CD4-positive, alpha-beta T cell treated with Interleukin-6 at 100 ng/mL for 8 hours (primary cell): Measurements from ENCODE around the gene SCARF2.
"Not testable (repeated sequence)": the region's sequence is repeated elsewhere in the genome, so short reads cannot be mapped to it uniquely, and the experiment has no call there.

Source experiments
- DNase-seq: peaks from one replicate; pipeline ENCODE4 v3.0.0-alpha.2; 2020; ENCODE audit warnings: mixed read lengths, low spot score

Gene SCARF2

DNA sequence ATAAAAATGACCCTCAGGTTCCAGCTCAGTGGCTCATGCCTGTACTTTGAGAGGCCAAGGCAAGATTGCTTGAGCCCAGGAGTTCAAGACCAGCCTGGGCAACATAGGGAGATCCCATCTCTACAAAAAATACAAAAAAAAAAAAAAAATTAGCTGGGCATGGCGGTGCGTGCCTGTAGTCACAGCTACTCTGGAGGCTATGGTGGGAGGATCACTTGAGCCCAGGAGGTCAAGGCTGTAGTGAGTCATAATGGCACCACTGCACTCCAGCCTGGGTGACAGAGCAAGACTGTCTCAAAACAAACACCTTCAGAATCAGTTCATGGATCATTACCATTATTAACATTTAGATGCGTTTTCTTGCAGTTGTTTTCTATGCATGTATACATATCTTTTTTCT lies 28.2 kb downstream of the SCARF2 start:
- DNase-seq: not testable (repeated sequence)

DNA sequence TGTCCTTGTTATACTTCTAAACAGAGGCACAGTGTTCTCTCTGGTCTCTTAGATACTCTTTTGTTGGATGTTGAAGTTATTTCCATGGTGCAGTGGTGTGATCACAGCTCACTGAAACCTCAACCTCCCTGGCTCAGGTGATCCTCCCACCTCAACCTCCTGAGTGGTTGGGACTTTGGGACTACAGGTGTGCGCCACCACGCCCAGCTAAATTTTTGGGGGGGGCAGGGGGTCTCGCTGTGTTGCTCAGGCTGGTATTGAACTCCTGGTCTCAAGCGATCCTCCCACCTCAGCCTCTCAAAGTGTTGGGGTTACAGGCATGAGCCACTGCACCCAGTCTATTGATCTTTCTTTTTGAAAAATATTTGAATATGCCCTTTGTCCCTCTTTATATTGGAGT lies 28.7 kb downstream of the SCARF2 start:
- DNase-seq: no peak

DNA sequence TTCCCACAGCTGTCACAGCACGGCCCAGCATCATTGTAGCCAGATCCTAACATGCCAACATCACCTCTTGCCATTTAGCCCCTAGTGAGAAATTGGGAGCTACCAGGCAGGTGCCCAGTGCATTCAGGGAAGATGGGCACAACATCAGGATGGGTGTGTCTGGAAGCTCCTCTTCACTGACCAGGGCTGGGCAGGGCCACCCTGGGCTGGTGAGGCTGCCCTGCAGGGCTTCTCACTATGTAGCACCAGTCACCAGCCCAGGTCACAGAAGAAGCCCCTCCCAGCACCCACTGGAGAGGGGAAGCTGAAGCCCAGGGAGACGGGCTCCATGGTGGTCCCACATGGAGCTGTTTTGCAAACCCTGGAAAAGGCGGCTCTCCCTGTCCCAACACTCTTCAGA lies 29.8 kb downstream of the SCARF2 start:
- no peak for DNase-seq

DNA sequence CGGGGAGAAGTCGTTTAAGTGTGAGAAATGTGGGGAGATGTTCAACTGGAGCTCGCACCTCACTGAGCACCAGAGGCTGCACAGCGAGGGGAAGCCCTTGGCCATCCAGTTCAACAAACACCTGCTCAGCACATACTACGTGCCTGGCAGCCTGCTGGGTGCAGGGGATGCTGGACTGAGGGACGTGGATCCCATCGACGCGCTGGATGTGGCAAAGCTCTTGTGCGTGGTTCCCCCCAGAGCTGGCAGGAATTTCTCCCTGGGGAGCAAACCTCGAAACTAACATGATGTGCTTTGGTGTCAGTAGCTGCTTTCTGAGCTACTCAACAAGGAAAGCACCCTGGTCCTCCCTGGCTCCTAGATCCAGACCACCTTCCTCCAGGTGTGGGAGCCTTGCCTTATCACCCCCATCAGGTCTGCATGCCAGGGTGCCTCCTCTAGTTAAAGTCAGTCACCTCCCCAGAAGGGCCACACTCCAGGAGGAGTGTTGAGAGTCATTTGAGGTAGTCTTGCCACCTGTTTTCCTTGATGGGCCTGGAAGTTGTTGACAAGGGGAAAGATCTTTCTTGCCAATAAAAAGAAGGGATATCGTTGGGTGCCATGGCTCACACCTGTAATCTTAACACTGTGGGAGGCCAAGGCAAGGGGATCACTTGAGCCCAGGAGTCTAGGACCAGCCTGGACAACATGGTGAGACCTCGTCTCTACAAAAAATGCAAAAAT lies 30.8 kb downstream of the SCARF2 start:
- no peak for DNase-seq

DNA sequence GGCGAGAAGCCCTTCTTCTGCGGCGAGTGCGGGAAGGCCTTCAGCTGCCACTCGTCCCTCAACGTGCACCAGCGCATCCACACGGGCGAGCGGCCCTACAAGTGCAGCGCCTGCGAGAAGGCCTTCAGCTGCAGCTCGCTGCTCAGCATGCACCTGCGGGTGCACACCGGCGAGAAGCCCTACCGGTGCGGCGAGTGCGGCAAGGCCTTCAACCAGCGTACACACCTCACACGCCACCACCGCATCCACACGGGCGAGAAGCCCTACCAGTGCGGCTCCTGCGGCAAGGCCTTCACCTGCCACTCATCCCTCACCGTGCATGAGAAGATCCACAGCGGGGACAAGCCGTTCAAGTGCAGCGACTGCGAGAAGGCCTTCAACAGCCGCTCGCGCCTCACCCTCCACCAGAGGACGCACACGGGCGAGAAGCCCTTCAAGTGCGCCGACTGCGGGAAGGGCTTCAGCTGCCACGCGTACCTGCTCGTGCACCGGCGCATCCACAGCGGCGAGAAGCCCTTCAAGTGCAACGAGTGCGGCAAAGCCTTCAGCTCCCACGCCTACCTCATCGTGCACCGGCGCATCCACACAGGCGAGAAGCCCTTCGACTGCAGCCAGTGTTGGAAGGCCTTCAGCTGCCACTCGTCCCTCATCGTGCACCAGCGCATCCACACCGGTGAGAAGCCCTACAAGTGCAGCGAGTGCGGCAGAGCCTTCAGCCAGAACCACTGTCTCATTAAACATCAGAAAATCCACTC lies 31.5 kb downstream of the SCARF2 start:
- no peak for DNase-seq

DNA sequence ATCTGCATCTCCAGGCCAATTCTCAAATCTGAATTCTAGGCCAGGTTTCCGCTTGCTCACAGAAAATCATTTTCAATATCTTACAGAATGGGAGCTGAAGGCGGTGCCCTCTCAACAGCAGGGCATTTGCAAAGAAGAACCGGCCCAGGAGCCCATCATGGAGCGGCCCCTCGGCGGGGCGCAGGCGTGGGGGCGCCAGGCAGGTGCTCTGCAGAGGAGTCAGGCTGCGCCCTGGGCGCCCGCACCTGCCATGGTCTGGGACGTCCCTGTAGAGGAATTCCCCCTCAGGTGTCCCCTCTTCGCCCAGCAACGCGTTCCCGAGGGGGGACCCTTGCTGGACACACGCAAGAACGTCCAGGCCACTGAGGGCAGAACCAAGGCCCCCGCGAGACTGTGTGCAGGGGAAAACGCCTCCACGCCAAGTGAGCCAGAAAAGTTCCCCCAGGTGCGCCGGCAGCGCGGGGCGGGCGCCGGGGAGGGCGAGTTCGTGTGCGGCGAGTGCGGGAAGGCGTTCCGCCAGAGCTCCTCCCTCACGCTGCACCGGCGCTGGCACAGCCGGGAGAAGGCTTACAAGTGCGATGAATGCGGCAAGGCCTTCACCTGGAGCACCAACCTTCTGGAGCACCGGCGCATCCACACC lies 32.2 kb downstream of the SCARF2 start:
- DNase-seq: no peak

DNA sequence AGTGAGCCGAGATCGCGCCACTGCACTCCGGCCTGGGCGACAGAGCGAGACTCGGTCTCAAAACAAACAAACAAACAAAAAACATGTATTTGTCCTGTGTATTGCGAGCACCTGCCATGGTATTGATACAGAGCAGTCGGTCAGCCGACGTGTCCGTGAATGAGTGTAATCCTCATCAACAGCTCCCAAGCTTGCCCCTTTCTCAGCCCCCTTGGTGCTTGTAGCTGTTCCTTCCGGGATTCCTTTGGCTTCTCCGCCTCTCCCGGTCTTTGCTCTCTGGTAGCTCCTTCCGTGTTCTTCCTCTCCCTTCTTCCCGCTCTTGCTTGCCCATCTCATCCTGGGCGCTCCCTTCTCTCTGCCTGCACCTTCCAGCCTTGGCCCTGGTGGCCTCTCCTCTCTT lies 32.7 kb downstream of the SCARF2 start:
- DNase-seq: no peak

DNA sequence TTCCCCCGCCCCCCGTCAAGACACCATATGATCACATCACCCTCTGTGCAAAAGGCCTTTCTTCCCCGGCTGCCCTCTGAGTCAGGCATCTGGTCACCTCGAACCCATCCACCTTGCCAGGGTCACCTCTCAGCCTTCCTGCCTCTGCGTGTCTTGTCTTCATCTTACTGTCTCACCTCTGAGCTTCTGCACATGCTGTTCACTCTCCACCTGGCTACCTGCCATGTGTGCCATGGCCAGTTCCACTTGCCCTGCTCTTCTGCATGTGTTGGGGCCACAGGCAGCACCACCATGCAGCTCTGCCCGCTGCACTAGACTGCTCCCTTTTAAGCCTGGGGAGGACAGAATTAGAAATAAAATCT lies 33.9 kb downstream of the SCARF2 start:
- DNase-seq: no peak

DNA sequence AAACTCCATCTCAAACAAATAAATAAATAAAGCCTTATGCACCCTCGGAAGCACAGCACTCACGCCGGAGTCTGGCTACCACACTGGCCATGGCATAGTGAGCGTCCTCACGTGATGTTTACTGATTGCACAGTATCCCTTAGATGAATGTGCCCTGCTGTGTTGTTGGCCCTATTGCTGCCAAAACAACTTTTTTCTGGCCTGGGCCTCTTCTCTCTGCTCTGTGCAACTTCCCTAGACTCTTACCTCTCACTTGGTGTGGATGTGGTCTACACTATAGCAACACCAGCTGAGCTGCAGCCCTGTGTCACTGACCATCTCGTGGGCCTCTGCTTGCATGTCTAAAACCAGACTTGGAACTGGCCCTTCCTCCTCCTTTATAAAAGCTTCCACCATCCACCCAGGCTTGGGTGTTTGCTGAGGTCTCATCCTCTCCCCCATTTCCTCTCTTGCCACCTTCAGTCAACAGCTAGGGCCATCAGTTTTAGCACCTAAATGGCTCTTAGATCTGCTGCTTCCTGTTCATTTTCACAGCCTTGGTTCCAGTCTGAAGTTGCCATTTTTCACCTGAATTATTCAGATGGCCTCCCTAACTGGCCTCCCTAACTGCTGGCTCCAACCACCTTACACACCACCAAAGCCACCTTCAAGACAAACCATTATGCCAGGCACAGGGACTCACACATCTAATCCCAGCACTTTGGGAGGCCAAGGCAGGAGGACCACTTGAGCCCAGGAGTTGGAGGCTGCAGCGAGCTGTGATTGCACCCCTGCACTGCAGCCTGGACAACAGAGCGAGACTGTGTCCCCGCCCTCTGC lies 34.5 kb downstream of the SCARF2 start:
- no peak for DNase-seq

DNA sequence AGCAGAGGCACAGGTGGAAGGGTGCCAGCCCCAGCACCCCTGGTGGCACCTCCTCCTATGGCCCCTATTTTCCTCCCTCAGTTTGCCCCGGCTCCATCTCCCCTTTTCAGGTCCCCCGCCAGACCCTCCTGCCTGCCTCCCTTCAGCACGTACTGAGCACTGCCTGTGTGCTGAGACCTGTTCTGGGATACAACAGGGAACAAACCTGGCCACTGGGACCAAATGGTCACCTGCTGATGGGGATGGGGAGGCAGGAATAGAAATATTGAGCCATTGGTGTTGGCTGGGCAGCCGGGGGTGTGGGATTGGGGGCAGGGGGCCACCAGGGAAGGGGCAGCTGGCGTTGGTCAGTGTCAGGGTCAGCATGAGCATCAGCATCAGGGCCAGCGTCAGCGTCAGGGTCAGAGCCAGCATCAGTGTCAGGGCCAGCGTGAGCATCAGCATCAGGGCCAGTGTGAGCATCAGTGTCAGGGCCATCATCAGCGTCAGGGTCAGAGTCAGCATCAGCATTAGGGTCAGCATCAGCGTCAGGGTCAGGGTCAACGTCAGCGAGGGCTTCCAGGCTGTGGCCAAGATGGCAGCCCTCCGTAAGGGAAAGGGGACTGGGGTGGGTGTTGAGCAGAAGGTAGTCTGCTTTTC lies 36.1 kb downstream of the SCARF2 start:
- no peak for DNase-seq

DNA sequence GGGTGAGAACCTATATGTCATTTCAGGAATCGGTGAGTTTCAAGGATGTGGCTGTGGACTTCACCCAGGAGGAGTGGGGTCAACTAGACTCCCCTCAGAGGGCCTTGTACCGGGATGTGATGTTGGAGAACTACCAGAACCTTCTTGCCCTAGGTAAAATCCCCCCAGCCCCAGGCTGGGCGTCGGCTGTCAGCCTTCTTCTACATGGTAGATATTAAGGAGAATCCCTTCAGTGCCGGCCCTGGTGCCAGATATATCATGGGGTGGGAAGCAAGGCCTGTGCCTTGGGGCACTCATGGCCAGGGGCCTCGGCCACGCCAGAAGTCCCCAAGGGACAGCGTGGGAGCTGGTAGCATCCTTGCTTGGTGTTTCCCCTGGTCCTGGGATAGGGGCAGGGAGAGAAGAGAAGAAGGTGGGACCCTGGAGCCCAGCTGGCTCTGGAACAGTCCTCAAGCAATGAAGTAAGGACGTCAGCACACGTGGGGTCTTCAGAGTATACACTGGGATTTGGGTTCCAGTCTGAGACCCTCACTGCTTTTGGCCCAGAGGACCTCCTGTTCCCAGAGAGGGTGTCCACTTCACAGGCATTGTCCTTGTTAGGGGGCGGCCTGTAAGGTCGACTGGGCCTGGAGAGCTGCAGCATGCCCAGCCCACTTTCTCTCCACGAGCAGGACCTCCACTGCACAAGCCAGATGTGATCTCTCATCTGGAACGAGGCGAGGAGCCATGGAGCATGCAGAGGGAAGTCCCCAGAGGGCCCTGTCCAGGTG lies 36.8 kb downstream of the SCARF2 start:
- DNase-seq: no peak

DNA sequence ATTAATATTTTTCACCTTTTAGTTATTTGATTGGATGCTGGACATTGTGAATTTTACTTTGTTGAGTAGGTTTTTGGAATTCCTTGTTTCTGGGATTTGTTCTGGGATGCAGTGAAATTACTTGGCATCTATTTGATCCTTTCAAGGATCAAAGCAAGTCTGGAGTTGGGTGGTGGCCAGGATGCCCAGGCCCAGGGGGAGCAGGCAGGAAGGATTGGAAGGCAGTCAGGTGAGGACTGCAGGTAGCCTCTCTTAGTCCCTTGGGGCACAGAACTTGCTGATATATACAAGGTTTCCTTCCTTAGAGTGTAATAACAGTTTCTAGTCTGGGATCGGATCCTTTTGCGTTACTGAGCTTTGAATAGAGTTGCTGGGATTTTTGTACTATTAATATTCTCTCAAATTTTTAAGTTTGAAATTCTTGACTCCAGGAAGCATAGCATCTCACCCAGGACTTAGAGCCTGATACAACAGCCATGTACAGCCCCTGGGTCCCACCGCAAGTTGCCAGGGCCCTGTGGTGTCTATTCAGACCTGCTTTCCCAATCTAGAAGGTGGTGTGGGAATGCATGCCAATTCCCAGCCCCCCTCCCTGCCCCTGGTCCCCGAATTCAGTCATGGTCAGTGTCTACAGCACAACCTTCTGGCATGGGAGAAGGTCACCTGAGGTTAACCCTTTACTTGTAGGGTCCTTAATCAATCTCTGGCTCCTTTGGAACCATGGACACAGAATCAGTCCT lies 37.6 kb downstream of the SCARF2 start:
- no peak for DNase-seq

DNA sequence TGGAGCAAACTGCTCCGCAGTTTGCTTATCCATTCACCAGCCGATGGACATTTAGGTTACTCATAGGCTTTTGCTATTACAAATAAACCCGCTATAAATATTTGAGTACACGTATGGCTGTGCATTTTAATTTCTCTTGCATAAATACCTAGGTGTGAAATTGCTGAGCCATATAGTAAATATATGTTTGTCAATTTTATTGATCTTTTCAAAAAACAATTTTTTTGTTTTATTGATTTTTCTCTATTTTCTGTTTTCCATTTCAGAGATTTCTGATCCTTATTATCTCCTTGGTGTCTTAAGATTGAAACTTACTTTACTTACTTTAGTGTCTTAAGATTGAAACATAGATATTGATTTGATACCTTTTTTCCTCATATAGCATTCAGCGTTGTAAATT lies 39.2 kb downstream of the SCARF2 start:
- DNase-seq: no peak

DNA sequence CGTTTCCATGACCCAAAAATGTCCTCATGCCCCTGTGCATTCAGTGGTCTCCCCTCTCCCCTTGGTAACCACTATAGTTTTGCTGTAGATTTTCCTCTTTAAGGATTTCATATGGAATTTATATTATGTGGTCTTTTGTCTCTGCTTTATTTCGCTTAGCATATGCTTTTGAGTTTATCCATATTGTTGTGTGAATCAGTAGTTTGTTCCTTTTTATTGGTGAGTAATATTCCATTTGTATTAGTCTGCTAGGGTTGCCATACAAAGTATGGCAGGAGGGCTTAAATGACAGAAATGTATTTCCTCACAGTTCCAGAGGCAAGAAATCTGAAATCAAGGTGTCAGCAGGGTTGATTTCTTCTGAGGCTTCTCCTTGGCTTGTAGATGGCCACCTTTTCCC lies 40.1 kb downstream of the SCARF2 start:
- no peak for DNase-seq

DNA sequence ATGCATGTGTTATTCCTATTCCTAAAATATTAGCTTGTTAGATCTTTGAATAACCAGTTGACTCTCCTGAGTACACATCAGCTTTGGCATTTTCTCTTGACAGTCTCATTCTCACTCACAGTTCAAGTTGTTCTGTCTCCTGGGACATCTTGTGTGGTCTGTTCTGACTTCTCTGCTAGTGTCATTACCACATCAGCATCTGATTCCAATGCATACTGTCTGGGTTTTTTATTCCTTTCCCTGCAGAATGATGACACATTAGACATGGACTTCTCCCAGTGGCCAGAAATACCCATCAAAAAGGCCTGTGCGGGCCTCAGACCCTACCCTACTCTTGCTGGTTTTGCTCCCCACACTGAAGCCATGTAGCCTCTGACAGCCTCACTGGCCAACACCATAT lies 41.0 kb downstream of the SCARF2 start:
- DNase-seq: no peak

DNA sequence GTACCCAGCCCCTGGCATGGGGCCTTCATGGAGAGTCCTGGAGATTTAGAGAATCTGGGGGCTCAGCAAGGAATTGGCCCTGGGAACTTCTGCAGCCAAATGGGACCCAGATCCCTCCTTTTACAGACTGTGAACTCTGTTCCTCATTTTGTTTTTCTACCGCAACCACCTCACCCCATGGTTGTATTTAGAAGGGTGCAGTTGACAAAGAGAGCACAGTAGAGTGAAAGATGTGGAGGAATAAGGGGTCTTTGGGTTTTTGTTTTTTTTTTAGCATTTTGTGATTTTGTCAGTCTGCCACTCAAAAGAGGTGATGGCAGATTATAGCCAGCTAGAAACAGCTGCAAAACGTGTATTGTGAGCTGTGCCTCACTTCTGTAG lies 41.7 kb downstream of the SCARF2 start:
- DNase-seq: no peak

DNA sequence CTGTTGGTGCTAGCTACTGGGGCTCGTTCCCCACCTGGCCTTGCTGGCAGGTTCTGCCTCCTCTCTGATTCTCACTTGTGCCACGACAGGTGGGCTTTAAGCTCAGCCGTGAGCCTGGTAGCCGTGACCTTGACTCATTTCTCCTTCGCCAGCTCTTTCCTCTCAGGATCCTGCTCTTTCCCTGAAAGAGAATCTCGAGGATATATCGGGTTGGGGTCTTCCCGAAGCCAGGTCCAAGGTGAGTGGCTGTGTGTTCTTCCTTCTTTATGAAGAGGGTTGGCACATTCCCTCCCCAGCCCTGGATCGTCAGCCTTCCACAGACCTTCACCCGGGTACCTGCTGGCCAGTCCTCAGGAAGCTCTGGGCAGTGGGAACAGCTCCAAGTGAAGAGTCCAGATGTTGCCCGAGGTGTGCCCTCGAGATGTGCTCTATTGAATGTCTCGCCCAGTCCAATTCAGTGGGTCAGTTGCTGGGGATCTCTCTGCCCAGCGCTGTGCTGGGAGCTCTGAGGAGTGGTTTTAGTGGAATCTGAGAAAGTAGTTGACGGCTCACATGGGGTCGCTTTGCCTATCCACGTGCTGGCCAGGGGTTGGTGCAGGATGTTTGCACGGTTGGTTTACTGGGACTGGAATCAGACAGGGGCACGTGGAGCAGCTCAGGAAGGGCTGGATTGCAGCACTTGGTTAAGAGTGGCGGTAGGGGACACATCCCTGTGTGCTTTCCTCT lies 42.3 kb downstream of the SCARF2 start:
- DNase-seq: no peak

DNA sequence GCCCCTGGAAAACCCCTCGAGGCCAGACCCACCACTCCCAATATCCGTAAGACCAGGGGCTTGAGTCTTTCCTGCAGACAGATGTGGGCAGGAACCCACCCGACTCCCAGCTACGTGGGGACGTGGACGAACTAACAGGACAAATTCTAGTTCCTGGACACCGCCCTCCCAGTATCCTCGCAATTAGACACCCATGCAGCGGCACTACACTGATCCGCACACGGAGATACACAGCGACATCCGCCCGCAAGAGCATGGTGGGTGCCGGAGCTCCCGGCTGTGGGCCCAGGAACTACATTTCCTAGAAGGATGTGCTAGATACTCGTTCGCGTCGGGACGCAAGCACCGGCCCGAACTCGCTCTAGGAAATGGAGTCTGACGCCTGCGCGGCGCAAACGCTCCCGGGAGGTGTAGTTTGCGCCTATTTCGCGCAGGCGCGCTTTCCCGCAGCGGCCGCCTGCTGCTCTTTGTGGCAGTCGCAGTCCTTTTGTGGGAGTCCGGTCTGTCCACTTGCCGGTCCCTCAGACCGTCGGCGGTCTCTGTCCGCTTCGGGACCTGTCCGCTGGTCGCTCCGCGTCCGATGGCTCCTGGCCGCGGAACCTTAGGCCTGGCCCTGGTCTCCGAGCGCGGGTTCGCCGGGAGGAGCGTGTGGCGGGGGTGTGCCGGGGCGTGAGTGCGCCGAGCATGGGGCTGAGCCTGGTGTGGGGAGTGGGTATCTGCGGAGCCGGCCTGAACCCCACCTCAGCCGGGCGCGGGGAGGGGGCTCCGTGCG lies 43.7 kb downstream of the SCARF2 start, which contains the start of gene ZNF74:
Gene ZNF74 (plus strand): TSS at position 447 of the 772 bp plus-strand sequence. CDS start 478 bp downstream, outside the sequence.
- DNase-seq: peak; percentile 88
